GM12891 (cell line): ENCODE results near the gene RPP21.

Source experiments
- POLR2A ChIP-seq: IDR thresholded peaks from 2 replicates; pipeline ENCODE4 v1.6.1; 2011; ENCODE audit warnings: low read depth, low read length, control low read depth
- POLR2AphosphoS5 ChIP-seq: IDR thresholded peaks from 2 replicates; pipeline ENCODE4 v1.6.1; 2011; ENCODE audit warnings: low read depth, low read length, control low read depth
- SPI1 ChIP-seq: IDR thresholded peaks from 2 replicates; pipeline ENCODE4 v1.6.1; 2011; ENCODE audit warnings: low read depth, low read length, control low read depth

- TF ChIP-seq POLR2A (no peak), SPI1 (no peak), POLR2AphosphoS5 (no peak)
Measured at GRCh38 chr6:30325150-30325872, 19.6 kb upstream of the RPP21 start.
